Measurements from ENCODE around the gene SNUPN. TPM values are rescaled to one million over a fixed set of nuclear protein-coding genes. Genes with fewer than 3 reads are reported as not detected.

Gene SNUPN
- total and polyA plus RNA-seq, 2 of the 8 experiments (the other 6 are each of a cell fraction or from before 2014, with no cell fraction given) = 13.3 to 28.2 TPM

- TF ChIP-seq CBX8 (IDR thresholded peaks at IDR 0.05; ENCODE audit: borderline replicate concordance, low read depth, low read length) = no peak
- no peak for TF ChIP-seq TAF7 (optimal IDR thresholded peaks at IDR 0.05; ENCODE audit: borderline replicate concordance, low read depth, low read length)
- no peak for TF ChIP-seq TEAD4 (IDR thresholded peaks at IDR 0.05; ENCODE audit: low read depth, low read length)
- TF ChIP-seq BACH1 (IDR thresholded peaks at IDR 0.05; ENCODE audit: low read length) = no peak
- no peak for TF ChIP-seq SIRT6 (IDR thresholded peaks at IDR 0.05; ENCODE audit: low read length)
- no peak for TF ChIP-seq KDM4A (IDR thresholded peaks at IDR 0.05; ENCODE audit: low read depth, low read length, severe bottlenecking)
- TF ChIP-seq SIN3A (conservative IDR thresholded peaks at IDR 0.05 in 1 of 2, IDR thresholded peaks at IDR 0.05 in 1 of 2; ENCODE audit: low read depth in 1 of 2, low read length in 2 of 2) = 0 out of 4 replicates have a peak, but pooled peaks of 1 of the 2 experiments have one; percentile 44
- TF ChIP-seq CHD2 (IDR thresholded peaks at IDR 0.05; ENCODE audit: low read length) = no peak
- TF ChIP-seq RAD21 (IDR thresholded peaks at IDR 0.05 in 1 of 2, conservative IDR thresholded peaks at IDR 0.05 in 1 of 2; ENCODE audit: low read depth in 2 of 2, low read length in 2 of 2) = no peak
- TF ChIP-seq ZNF274 (IDR thresholded peaks at IDR 0.05; ENCODE audit: borderline replicate concordance, extremely low read depth, low read length) = no peak
- TF ChIP-seq BCL11A (IDR thresholded peaks at IDR 0.05; ENCODE audit: low read depth in 2 of 2, low read length in 2 of 2) = no peak
- no peak for TF ChIP-seq CEBPB (IDR thresholded peaks at IDR 0.05; ENCODE audit: low read depth, low read length)
- TF ChIP-seq ASH2L (IDR thresholded peaks at IDR 0.05; ENCODE audit: low read length) = no peak
- TF ChIP-seq PHF8 (conservative IDR thresholded peaks at IDR 0.05; ENCODE audit: low read depth, low read length) = peak; percentile 35
- no peak for TF ChIP-seq SP1 (IDR thresholded peaks at IDR 0.05; ENCODE audit: low read depth, low read length)
Observed at GRCh38 chr15:75648156-75649000, 22.9 kb upstream of the SNUPN start (continued).

Measured in H1 (cell line).